ENCODE measurements around the gene STUM.

The STUM gene

GRCh38 chr1:226632922-226633351 is 84.4 kb downstream of the STUM start:
- TF ChIP-seq Cebpa-rat (IDR thresholded peaks at IDR 0.05), result no peak
- Histone ChIP-seq H3K36me3 (peaks cover 5 to 19% (median 13%) of the 10 kb centered on the region in 11 experiments; a peak in 15 of 22 replicates), H3K4me3 (no peak overlapping the region), H3K9me3 (replicated peaks in 1 of 11) (peaks cover 0 to 5% (median 0%) of the 10 kb centered on the region in 11 experiments; a peak in 2 of 22 replicates), H3K9ac (peak overlapping the region in 4 of 11 experiments; percentile 6 to 43 (median 28); a peak in 5 of 22 replicates), H3K4me2 (peak overlapping the region; percentile 70 to 89 (median 82)), H3K27me3 (no peaks in the 10 kb centered on the region), H3K4me1 (peaks cover 60 to 77% (median 68%) of the 10 kb centered on the region in 10 experiments), H4K20me1 (peaks cover 0 to 39% (median 12%) of the 10 kb centered on the region in 11 experiments; a peak in 11 of 22 replicates), H3K27ac (peak overlapping the region in 3 of 11 experiments; percentile 23 to 37 (median 33); a peak in 6 of 22 replicates)

- H3K4me1 ChIP-seq, result peaks cover 60 to 78% (median 65%) of the 10 kb centered on the region in 10 experiments
- H3K36me3 ChIP-seq, result peaks cover 7 to 26% (median 20%) of the 10 kb centered on the region in 11 experiments; a peak in 17 of 22 replicates
- TF ChIP-seq Cebpa-rat (IDR thresholded peaks at IDR 0.05), result no peak
- peak overlapping the region in 2 of 11 experiments; percentile 7 to 37; a peak in 3 of 22 replicates for H3K27ac ChIP-seq
- no peaks in the 10 kb centered on the region for H3K9me3 ChIP-seq (replicated peaks in 1 of 11)
- peak overlapping the region; percentile 70 to 89 (median 82) for H3K4me2 ChIP-seq
- H3K9ac ChIP-seq, result peak overlapping the region in 5 of 11 experiments; percentile 0 to 26 (median 13); a peak in 7 of 22 replicates
- H3K4me3 ChIP-seq, result no peak overlapping the region
- H4K20me1 ChIP-seq, result peaks cover 0 to 46% (median 12%) of the 10 kb centered on the region in 11 experiments; a peak in 11 of 22 replicates
- H3K27me3 ChIP-seq, result no peaks in the 10 kb centered on the region
Measured at GRCh38 chr1:226633541-226634165, 85.1 kb downstream of the STUM start.

DNA sequence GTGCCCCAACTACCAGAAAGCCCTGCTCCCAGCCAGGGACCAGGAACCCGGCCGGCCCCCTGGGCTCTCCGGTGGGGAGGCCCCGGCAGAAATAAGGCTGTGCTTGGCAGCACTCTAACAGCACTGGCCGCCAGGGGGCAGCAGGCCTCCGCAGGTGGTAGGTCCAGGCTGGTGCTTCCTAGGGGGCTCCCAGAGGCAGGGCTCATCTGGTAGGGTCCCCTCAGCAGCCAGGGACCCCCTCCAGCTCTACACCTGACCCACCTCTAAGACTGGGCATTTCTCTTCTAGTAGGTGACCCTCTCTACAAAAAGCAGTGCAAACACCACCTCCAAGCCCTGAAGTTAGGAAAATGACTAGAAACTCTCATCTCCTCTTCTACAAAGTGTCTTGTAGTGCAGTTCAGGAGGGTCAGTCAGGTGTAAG is 85.6 kb downstream of the STUM start:
- no peak for TF ChIP-seq Cebpa-rat (IDR thresholded peaks at IDR 0.05)
- peaks cover 12 to 32% (median 25%) of the 10 kb centered on the region in 11 experiments; a peak in 17 of 22 replicates for H3K36me3 ChIP-seq
- peak overlapping the region; percentile 70 to 89 (median 82) for H3K4me2 ChIP-seq
- no peak overlapping the region for H3K4me3 ChIP-seq
- peaks cover 0 to 47% (median 12%) of the 10 kb centered on the region in 11 experiments; a peak in 11 of 22 replicates for H4K20me1 ChIP-seq
- 0 out of 22 replicates have a peak overlapping the region, but pooled peaks of 3 of the 11 experiments have one; percentile 7 to 37 (median 10) for H3K27ac ChIP-seq
- no peaks in the 10 kb centered on the region for H3K27me3 ChIP-seq
- H3K4me1 ChIP-seq, result peaks cover 61 to 82% (median 67%) of the 10 kb centered on the region in 10 experiments
- H3K9me3 ChIP-seq (replicated peaks in 1 of 11), result no peaks in the 10 kb centered on the region
- H3K9ac ChIP-seq, result peak overlapping the region in 4 of 11 experiments; percentile 4 to 26 (median 16); a peak in 4 of 22 replicates

DNA sequence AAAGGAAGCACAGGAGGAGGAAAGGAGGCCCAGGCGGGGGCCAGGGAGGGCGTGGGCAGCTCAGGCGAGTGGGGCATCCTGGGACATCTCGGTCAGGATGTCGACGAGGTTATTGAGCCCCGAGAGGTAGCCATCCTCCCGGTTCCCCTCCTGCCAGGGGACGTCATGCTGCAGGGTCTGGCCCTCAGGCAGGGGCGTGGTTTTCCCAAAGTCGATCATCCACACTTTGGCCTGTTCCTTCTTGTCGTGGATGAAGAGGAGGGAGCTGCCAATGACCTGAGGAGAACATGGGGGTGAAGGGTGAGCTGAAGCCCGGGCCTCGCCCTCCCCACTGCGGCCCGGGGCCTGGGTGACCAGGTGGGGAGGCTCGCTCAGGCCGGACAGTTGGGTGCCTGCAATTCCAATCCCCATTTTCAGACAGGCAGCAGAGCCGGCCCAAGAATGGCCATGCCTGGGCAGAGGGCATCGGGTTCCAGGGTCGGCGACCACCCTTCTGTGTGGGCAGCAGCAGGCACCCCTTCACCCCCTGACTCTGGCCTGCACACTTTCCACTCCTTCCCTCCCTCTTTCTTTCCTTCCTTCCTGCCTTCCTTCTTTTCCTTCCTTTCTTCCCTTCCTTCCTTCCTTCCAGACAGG is 86.2 kb downstream of the STUM start:
- Histone ChIP-seq H3K4me1 (peaks cover 66 to 88% (median 73%) of the 10 kb centered on the region in 10 experiments), H3K9me3 (replicated peaks in 1 of 11) (no peaks in the 10 kb centered on the region), H3K36me3 (peaks cover 16 to 37% (median 30%) of the 10 kb centered on the region in 11 experiments; a peak in 17 of 22 replicates), H3K9ac (peak overlapping the region in 2 of 11 experiments; percentile 13 to 44; a peak in 2 of 22 replicates), H3K27me3 (no peaks in the 10 kb centered on the region), H4K20me1 (peaks cover 0 to 52% (median 12%) of the 10 kb centered on the region in 11 experiments; a peak in 11 of 22 replicates), H3K4me3 (no peak overlapping the region), H3K27ac (peak overlapping the region in 3 of 11 experiments; percentile 10 to 31 (median 30); a peak in 4 of 22 replicates), H3K4me2 (peak overlapping the region; percentile 70 to 89 (median 82))
- TF ChIP-seq Cebpa-rat (IDR thresholded peaks at IDR 0.05), result no peak

DNA sequence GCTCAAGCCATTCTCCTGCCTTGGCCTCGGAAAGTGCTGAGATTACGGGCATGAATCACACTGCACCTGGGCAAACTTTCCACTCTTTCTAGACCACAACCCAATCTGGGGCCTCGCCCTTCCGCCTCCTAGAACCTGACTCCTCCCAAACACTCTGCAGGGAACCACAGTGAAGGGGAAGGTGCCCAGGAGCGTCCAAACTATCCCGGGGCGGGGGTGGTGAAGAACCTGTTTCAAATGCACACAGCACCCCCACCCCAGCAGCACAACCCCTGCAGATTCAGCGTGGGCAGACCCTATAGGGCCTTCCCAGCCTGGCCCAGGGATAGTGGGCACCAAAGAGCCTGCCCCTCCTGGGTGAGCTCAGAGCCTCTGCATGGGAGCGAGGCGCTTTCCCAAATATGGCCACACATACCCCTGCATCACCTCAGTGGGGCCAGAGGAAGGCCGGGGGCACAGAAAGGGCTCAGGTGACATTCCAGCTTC is 86.9 kb downstream of the STUM start:
- Histone ChIP-seq H4K20me1 (peaks cover 0 to 59% (median 12%) of the 10 kb centered on the region in 11 experiments; a peak in 13 of 22 replicates), H3K27me3 (no peaks in the 10 kb centered on the region), H3K9me3 (replicated peaks in 1 of 11) (no peaks in the 10 kb centered on the region), H3K4me3 (no peak overlapping the region), H3K4me1 (peaks cover 69 to 90% (median 80%) of the 10 kb centered on the region in 10 experiments), H3K4me2 (peak overlapping the region; percentile 70 to 89 (median 82)), H3K27ac (peak overlapping the region in 2 of 11 experiments; percentile 30 to 31; a peak in 4 of 22 replicates), H3K36me3 (peaks cover 16 to 38% (median 31%) of the 10 kb centered on the region in 11 experiments; a peak in 17 of 22 replicates), H3K9ac (peak overlapping the region in 7 of 11 experiments; percentile 0 to 44 (median 25); a peak in 4 of 22 replicates)
- no peak for TF ChIP-seq Cebpa-rat (IDR thresholded peaks at IDR 0.05)

GRCh38 chr1:226636847-226637096 is 88.2 kb downstream of the STUM start:
- Histone ChIP-seq H3K27ac (no peak overlapping the region), H3K9me3 (replicated peaks in 1 of 11) (no peaks in the 10 kb centered on the region), H3K4me1 (peaks cover 69 to 90% (median 81%) of the 10 kb centered on the region in 10 experiments), H4K20me1 (peaks cover 0 to 70% (median 12%) of the 10 kb centered on the region in 11 experiments; a peak in 13 of 22 replicates), H3K4me3 (no peak overlapping the region), H3K4me2 (peak overlapping the region in 7 of 11 experiments; percentile 70 to 88 (median 82); a peak in 12 of 22 replicates), H3K27me3 (no peaks in the 10 kb centered on the region), H3K36me3 (peaks cover 16 to 44% (median 35%) of the 10 kb centered on the region in 11 experiments; a peak in 19 of 22 replicates), H3K9ac (no peak overlapping the region)
- no peak for TF ChIP-seq Cebpa-rat (IDR thresholded peaks at IDR 0.05)

GRCh38 chr1:226637147-226637935 is 88.8 kb downstream of the STUM start:
- Histone ChIP-seq H3K4me1 (peaks cover 69 to 90% (median 81%) of the 10 kb centered on the region in 10 experiments), H3K27ac (no peak overlapping the region), H3K4me3 (no peak overlapping the region), H3K36me3 (peaks cover 16 to 48% (median 38%) of the 10 kb centered on the region in 11 experiments; a peak in 19 of 22 replicates), H3K9ac (no peak overlapping the region), H3K27me3 (no peaks in the 10 kb centered on the region), H3K4me2 (peak overlapping the region in 4 of 11 experiments; percentile 70 to 85 (median 82); a peak in 2 of 22 replicates), H4K20me1 (peaks cover 0 to 72% (median 12%) of the 10 kb centered on the region in 11 experiments; a peak in 13 of 22 replicates), H3K9me3 (replicated peaks in 1 of 11) (no peaks in the 10 kb centered on the region)
- TF ChIP-seq Cebpa-rat (IDR thresholded peaks at IDR 0.05), result no peak

All from BLaER1 treated with 17β-estradiol and CSF1 and Interleukin-3, amounts not matched to agents 10 nM and 100 nM (cell line).